ENCODE data around the gene TUBGCP2. TPM values are rescaled to one million over a fixed set of nuclear protein-coding genes. Genes with fewer than 3 reads are reported as not detected.
A peak's percentile ranks its signal among the peaks of the same experiment; 100 is the strongest.

TUBGCP2 gene
- total RNA-seq, 1 donor from 2014 or later, result 55.4 TPM

DNA sequence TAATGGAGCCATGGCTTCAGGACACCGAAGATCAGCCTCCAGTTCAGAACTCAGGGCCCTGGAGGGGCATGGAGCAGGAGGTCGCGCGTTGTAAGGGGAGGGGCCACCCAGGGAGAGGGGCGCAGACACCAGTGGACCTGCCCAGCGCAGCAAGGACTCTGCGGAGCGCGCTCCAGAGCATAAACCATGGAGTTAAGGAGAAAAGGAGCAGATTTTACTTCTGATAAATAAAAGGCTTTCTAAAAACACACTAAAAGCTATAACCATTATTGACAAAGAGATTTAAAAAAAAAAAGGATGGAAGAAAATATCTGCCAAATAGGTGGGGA lies 17.5 kb upstream of the TUBGCP2 start:
- H3K4me3 Mint-ChIP-seq, result peak overlapping the region; percentile 71
- no peaks in the 10 kb centered on the region for H3K79me2 ChIP-seq (ENCODE audit: low read depth)
- H3K4me1 Mint-ChIP-seq, result peaks cover 19% of the 10 kb centered on the region
- peaks cover 29% of the 10 kb centered on the region for H3K27me3 Mint-ChIP-seq (ENCODE audit: insufficient read depth, low read depth)
- H4K20me1 ChIP-seq (ENCODE audit: low read depth), result no peaks in the 10 kb centered on the region
- no peak overlapping the region for H3K27ac ChIP-seq
- H3K36me3 ChIP-seq, result no peaks in the 10 kb centered on the region
- peaks cover 62% of the 10 kb centered on the region for H3K27me3 ChIP-seq
- peak overlapping the region; percentile 86 for H3K4me2 ChIP-seq
- H3K27ac Mint-ChIP-seq, result no peak overlapping the region
- peak overlapping the region; percentile 93 for H2AFZ ChIP-seq (replicated peaks)
- H3F3A ChIP-seq (ENCODE audit: low read depth), result peaks cover 15% of the 10 kb centered on the region
- no peaks in the 10 kb centered on the region for H3K36me3 Mint-ChIP-seq
- H3K9me3 Mint-ChIP-seq, result peaks cover 6% of the 10 kb centered on the region
- no peak overlapping the region for H3K9ac ChIP-seq
- no peak for DNase-seq (ENCODE audit: low spot score)
- H3K9me3 ChIP-seq (ENCODE audit: low read depth), result no peaks in the 10 kb centered on the region
- peaks cover 21% of the 10 kb centered on the region for H3K4me1 ChIP-seq
- H3K4me3 ChIP-seq, result peak overlapping the region; percentile 58
- peak; percentile 8 for TF ChIP-seq EZH2 (IDR thresholded peaks at IDR 0.05)
- TF ChIP-seq, protein P1, sequence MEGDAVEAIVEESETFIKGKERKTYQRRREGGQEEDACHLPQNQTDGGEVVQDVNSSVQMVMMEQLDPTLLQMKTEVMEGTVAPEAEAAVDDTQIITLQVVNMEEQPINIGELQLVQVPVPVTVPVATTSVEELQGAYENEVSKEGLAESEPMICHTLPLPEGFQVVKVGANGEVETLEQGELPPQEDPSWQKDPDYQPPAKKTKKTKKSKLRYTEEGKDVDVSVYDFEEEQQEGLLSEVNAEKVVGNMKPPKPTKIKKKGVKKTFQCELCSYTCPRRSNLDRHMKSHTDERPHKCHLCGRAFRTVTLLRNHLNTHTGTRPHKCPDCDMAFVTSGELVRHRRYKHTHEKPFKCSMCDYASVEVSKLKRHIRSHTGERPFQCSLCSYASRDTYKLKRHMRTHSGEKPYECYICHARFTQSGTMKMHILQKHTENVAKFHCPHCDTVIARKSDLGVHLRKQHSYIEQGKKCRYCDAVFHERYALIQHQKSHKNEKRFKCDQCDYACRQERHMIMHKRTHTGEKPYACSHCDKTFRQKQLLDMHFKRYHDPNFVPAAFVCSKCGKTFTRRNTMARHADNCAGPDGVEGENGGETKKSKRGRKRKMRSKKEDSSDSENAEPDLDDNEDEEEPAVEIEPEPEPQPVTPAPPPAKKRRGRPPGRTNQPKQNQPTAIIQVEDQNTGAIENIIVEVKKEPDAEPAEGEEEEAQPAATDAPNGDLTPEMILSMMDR (IDR thresholded peaks at IDR 0.05), result no peak

DNA sequence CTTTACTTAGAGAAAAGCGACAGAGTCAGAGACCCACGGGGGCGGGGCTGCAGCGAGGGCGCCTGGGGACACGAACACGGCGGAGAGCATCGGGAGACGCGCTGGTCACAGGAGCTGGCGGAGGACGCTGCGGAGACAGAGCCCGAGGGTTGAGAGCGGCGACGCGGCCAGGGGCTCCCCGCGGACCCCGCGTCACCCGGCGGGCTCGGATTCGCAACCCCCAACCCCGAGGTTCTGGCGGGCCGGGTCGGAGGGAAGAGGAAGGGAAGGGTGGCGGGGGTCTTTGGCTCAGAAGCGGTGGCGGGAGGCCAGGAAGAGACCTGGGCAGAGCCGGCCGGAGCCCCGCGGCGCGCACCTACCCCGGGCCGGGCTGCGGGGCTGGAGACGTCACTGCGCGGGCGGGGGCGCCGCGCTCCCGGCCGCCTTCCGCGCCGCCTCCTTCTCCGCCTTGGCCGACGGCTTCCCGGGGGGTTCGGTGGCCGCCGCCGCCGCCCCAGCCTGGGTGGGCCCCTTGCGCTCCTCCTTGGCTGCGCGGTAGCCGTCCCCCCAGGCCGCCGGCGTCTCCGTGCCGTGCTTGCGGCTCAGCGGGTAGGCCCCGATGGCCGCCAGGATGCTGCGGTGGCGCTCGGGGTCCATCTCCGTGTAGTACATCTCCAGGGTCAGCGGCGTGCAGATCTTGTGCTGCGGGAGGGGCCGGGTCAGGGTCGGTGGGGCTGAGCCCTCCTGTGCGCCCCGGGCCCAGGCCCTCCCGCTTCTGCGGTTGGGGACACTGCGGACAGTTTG lies 17.0 kb upstream of the TUBGCP2 start:
- Mint-ChIP-seq H3K36me3 (no peaks in the 10 kb centered on the region), H3K27ac (no peak overlapping the region), H3K27me3 (ENCODE audit: insufficient read depth, low read depth) (peaks cover 24% of the 10 kb centered on the region), H3K4me1 (peaks cover 19% of the 10 kb centered on the region), H3K4me3 (peak overlapping the region; percentile 83), H3K9me3 (peaks cover under 1% of the 10 kb centered on the region)
- Histone ChIP-seq H3K9me3 (ENCODE audit: low read depth) (no peaks in the 10 kb centered on the region), H3K27me3 (peaks cover 56% of the 10 kb centered on the region), H3K4me3 (peak overlapping the region; percentile 58), H2AFZ (replicated peaks) (peak overlapping the region; percentile 93), H3K4me2 (peak overlapping the region; percentile 86), H3K36me3 (no peaks in the 10 kb centered on the region), H3K4me1 (peaks cover 21% of the 10 kb centered on the region), H3K27ac (no peak overlapping the region), H3K9ac (no peak overlapping the region), H3K79me2 (ENCODE audit: low read depth) (no peaks in the 10 kb centered on the region), H4K20me1 (ENCODE audit: low read depth) (no peaks in the 10 kb centered on the region), H3F3A (ENCODE audit: low read depth) (peaks cover 15% of the 10 kb centered on the region)
- TF ChIP-seq EZH2 (IDR thresholded peaks at IDR 0.05), result peak; percentile 80
- peak; percentile 76 for TF ChIP-seq EZH2phosphoT487 (IDR thresholded peaks at IDR 0.05)
- TF ChIP-seq, protein P1 (IDR thresholded peaks at IDR 0.05), result no peak
- peak; percentile 54 for DNase-seq (ENCODE audit: low spot score)

DNA sequence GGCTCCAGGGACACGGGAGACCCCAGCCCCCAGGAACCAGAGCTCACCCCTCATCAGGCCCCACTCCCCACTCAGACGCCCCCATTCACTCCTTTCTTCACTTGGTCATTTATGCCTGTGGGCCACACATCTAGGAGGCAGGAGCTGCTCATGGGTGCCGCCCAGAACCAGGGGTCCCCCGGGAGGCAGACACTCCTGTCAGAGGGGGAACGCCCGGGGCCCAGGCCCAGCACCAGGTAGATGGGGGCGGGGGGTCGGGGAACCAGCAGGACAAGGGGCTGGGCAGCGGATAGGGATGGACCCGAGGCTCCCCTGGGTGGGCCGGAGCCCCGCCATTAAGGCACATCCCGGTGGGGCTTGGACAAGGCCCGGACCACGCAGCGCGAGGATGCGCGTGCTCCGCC lies 16.2 kb upstream of the TUBGCP2 start:
- Histone ChIP-seq H3K9ac (no peak overlapping the region), H2AFZ (replicated peaks) (no peak overlapping the region)
- H3K27me3 Mint-ChIP-seq (ENCODE audit: insufficient read depth, low read depth), result peaks cover 26% of the 10 kb centered on the region

More for the DNA sequence above, 16.2 kb upstream of the TUBGCP2 start:
- H3K36me3 Mint-ChIP-seq, result no peaks in the 10 kb centered on the region
- Histone ChIP-seq H3F3A (ENCODE audit: low read depth) (peaks cover 15% of the 10 kb centered on the region), H3K79me2 (ENCODE audit: low read depth) (no peaks in the 10 kb centered on the region), H4K20me1 (ENCODE audit: low read depth) (no peaks in the 10 kb centered on the region), H3K4me1 (peaks cover 21% of the 10 kb centered on the region), H3K27me3 (peaks cover 55% of the 10 kb centered on the region), H3K9me3 (ENCODE audit: low read depth) (no peaks in the 10 kb centered on the region), H3K4me3 (peak overlapping the region; percentile 58), H3K27ac (no peak overlapping the region), H3K36me3 (no peaks in the 10 kb centered on the region), H3K4me2 (peak overlapping the region; percentile 86)
- peaks cover 19% of the 10 kb centered on the region for H3K4me1 Mint-ChIP-seq
- H3K27ac Mint-ChIP-seq, result no peak overlapping the region
- H3K9me3 Mint-ChIP-seq, result peaks cover 4% of the 10 kb centered on the region
- TF ChIP-seq, protein P1 (IDR thresholded peaks at IDR 0.05), result no peak
- TF ChIP-seq EZH2 (IDR thresholded peaks at IDR 0.05) (no peak), EZH2phosphoT487 (IDR thresholded peaks at IDR 0.05) (no peak)
- peak; percentile 34 for DNase-seq (ENCODE audit: low spot score)
- peak overlapping the region; percentile 70 for H3K4me3 Mint-ChIP-seq

Data from neural progenitor cell (in vitro differentiated cells).